DOHH2 (cell line): ENCODE measurements around the gene UQCRH.

ENCODE experiments used
- CTCF ChIP-seq: fragments of 200-600 bp; sonication (generic); IDR thresholded peaks from one replicate; pipeline ENCODE4 v1.5.1; 2014; ENCODE audit warnings: antibody characterized with exemption, mild to moderate bottlenecking, low read depth, low read length; ENCODE audit not compliant: poor library complexity, severe bottlenecking
- EZH2phosphoT487 ChIP-seq: fragments of 200-600 bp; sonication (generic); IDR thresholded peaks from 2 replicates; pipeline ENCODE4 v1.6.1; 2017; ENCODE audit warnings: borderline replicate concordance, mild to moderate bottlenecking, antibody characterized with exemption, low read length, moderate library complexity, mixed read lengths

GRCh38 chr1:46342084-46342656 lies 38.7 kb downstream of the UQCRH start:
- TF ChIP-seq CTCF (peak; percentile 61), EZH2phosphoT487 (no peak)
